ENCODE data around the gene CBS.

Gene CBS

DNA sequence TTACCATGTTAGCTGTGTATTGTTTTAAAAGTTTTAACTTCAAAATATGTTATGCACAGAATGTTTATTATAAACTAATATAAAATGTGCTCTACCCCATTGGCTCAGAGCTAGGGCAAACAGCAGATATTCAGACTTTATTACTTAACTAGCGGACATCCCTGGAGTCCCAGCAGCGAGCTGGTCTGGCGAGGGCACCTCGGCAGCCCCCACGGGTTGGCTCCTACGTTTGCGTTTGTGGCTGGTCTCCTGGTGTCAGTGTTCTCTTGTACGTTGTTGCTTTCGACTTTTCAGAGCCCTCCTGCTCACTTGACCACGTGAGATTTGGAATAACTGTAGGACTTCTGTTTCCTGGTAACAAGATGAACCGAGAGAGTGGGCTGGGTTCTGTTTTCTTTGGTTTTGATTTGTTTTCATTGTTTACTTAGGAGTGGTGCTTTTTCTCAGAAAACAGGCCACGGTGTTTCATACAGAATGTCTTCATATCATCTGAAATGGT lies 44.5 kb downstream of the CBS start:
- Histone ChIP-seq H3K79me1 (replicated peaks; ENCODE audit: low read length, poor library complexity, severe bottlenecking) (peaks cover 3% of the 10 kb centered on the region), H3K23ac (ENCODE audit: low read length in 2 of 2) (no peak overlapping the region), H3K36me3 (ENCODE audit: control insufficient read depth in 1 of 2, insufficient read depth in 2 of 2, low read depth in 1 of 2, low read length in 2 of 2) (peaks cover 33 to 66% of the 10 kb centered on the region in 2 experiments), H2AFZ (ENCODE audit: low read depth, low read length) (no peak overlapping the region), H2BK15ac (ENCODE audit: low read depth, poor library complexity, severe bottlenecking) (no peak overlapping the region), H3K4me2 (ENCODE audit: low read length, poor library complexity, severe bottlenecking) (no peak overlapping the region), H3K9ac (ENCODE audit: low read length) (no peak overlapping the region), H3K4me1 (ENCODE audit: control insufficient read depth, insufficient read depth, low read depth, low read length) (no peaks in the 10 kb centered on the region), H4K8ac (ENCODE audit: low read length) (no peak overlapping the region), H3K9me3 (ENCODE audit: control insufficient read depth, low read length) (no peaks in the 10 kb centered on the region), H3K27me3 (ENCODE audit: control insufficient read depth in 1 of 2, insufficient read depth in 1 of 2, low read length in 2 of 2) (no peaks in the 10 kb centered on the region), H3K18ac (ENCODE audit: low read depth in 1 of 2, low read length in 2 of 2) (no peak overlapping the region), H2BK120ac (ENCODE audit: low read depth, low read length) (no peak overlapping the region), H3K27ac (ENCODE audit: low read length, poor library complexity, severe bottlenecking) (no peak overlapping the region), H3K4me3 (ENCODE audit: insufficient read depth in 1 of 2, low read depth in 1 of 2, low read length in 2 of 2) (no peak overlapping the region), H3K4ac (ENCODE audit: low read depth in 1 of 2, low read length in 2 of 2) (no peak overlapping the region), H4K91ac (ENCODE audit: low read length) (no peak overlapping the region), H2BK12ac (ENCODE audit: low read length in 2 of 2) (no peak overlapping the region), H2AK5ac (ENCODE audit: low read length, severe bottlenecking) (no peak overlapping the region), H3K14ac (ENCODE audit: low read length in 2 of 2) (no peak overlapping the region), H2BK5ac (ENCODE audit: low read depth, low read length, poor library complexity, severe bottlenecking) (no peak overlapping the region)
- DNase-seq, result no peak
- WGBS, result 97% methylated on average over 12 of the region's 12 CpGs

DNA sequence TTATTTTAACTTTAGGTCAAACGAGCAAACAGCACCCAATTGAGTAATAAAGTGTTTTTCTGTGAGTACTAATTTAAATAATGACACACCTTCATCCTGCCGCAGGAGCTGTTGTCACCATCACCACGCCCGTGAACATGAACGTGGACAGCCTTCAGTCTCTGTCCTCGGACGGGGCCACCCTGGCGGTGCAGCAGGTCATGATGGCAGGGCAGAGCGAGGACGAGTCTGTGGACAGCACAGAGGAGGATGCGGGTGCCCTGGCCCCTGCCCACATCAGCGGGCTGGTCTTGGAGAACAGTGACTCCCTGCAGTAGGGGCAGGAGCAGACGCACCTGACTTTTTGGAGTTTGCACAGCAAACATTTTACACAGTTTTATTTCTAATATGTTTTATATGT lies 45.9 kb downstream of the CBS start:
- H4K8ac ChIP-seq (ENCODE audit: low read length), result no peak overlapping the region
- H3K27me3 ChIP-seq (ENCODE audit: control insufficient read depth in 1 of 2, insufficient read depth in 1 of 2, low read length in 2 of 2), result no peaks in the 10 kb centered on the region
- H2BK5ac ChIP-seq (ENCODE audit: low read depth, low read length, poor library complexity, severe bottlenecking), result no peak overlapping the region
- no peak overlapping the region for H3K4me3 ChIP-seq (ENCODE audit: insufficient read depth in 1 of 2, low read depth in 1 of 2, low read length in 2 of 2)
- peaks cover 33 to 74% of the 10 kb centered on the region in 2 experiments for H3K36me3 ChIP-seq (ENCODE audit: control insufficient read depth in 1 of 2, insufficient read depth in 2 of 2, low read depth in 1 of 2, low read length in 2 of 2)
- DNase-seq, result no peak
- H2BK120ac ChIP-seq (ENCODE audit: low read depth, low read length), result no peak overlapping the region
- H3K23ac ChIP-seq (ENCODE audit: low read length in 2 of 2), result no peak overlapping the region
- H3K4me2 ChIP-seq (ENCODE audit: low read length, poor library complexity, severe bottlenecking), result no peak overlapping the region
- no peak overlapping the region for H2BK12ac ChIP-seq (ENCODE audit: low read length in 2 of 2)
- H3K9ac ChIP-seq (ENCODE audit: low read length), result no peak overlapping the region
- no peak overlapping the region for H3K27ac ChIP-seq (ENCODE audit: low read length, poor library complexity, severe bottlenecking)
- H3K79me1 ChIP-seq (replicated peaks; ENCODE audit: low read length, poor library complexity, severe bottlenecking), result peaks cover 3% of the 10 kb centered on the region
- no peak overlapping the region for H2AFZ ChIP-seq (ENCODE audit: low read depth, low read length)
- no peak overlapping the region for H3K14ac ChIP-seq (ENCODE audit: low read length in 2 of 2)
- no peak overlapping the region for H2AK5ac ChIP-seq (ENCODE audit: low read length, severe bottlenecking)
- H4K91ac ChIP-seq (ENCODE audit: low read length), result no peak overlapping the region
- no peak overlapping the region for H2BK15ac ChIP-seq (ENCODE audit: low read depth, poor library complexity, severe bottlenecking)
- 94% methylated on average over 10 of the region's 13 CpGs for WGBS
- H3K4me1 ChIP-seq (ENCODE audit: control insufficient read depth, insufficient read depth, low read depth, low read length), result peaks cover 4% of the 10 kb centered on the region
- H3K18ac ChIP-seq (ENCODE audit: low read depth in 1 of 2, low read length in 2 of 2), result no peak overlapping the region
- H3K9me3 ChIP-seq (ENCODE audit: control insufficient read depth, low read length), result no peaks in the 10 kb centered on the region
- no peak overlapping the region for H3K4ac ChIP-seq (ENCODE audit: low read depth in 1 of 2, low read length in 2 of 2)

DNA sequence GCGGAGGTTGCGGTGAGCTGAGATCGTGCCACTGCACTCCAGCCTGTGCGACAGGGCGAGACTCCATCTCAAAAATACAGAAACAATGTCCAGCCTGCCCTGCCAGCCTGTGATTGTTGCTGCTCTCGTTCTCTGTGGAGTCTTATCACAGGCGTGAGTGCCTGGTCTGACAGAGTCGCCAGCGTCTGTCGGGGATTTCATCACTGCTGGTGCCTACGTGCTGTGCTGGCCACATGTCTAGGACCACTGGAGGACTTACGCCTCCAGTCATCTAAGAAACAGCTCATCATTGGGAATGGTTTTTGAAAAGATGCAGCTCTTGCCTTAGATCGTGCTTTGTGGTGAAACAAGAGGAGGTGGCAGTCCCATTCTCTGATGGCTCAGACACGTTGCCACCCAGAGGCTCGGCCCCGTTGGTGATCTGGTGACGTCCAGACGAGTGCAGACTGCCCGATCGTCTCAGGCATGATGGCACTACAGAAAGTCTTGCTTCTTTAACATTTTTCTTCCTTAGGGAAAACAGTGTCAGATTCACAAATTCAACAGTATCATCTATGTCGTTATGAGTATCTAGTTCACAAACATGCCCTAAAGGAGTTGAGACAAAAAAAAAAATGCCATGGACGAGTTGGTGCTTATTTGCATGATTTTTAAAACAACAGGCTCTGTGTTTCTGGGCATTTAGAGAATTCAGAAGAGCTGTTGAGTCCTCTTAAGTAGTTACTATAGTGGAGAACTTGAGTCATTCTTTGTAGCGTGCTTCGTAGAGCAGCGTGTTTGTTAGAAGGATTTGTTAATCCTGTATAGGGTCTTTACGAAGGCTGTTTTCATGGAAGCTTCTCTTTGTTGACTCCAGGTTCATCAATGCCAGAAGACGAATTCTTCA lies 47.5 kb downstream of the CBS start:
- Histone ChIP-seq H3K9me3 (ENCODE audit: control insufficient read depth, low read length) (no peaks in the 10 kb centered on the region), H2BK120ac (ENCODE audit: low read depth, low read length) (no peak overlapping the region), H3K4me2 (ENCODE audit: low read length, poor library complexity, severe bottlenecking) (no peak overlapping the region), H3K27me3 (ENCODE audit: control insufficient read depth in 1 of 2, insufficient read depth in 1 of 2, low read length in 2 of 2) (no peaks in the 10 kb centered on the region), H2BK12ac (ENCODE audit: low read length in 2 of 2) (no peak overlapping the region), H3K18ac (ENCODE audit: low read depth in 1 of 2, low read length in 2 of 2) (no peak overlapping the region), H3K14ac (ENCODE audit: low read length in 2 of 2) (no peak overlapping the region), H3K4me1 (ENCODE audit: control insufficient read depth, insufficient read depth, low read depth, low read length) (peaks cover 4% of the 10 kb centered on the region), H2BK5ac (ENCODE audit: low read depth, low read length, poor library complexity, severe bottlenecking) (no peak overlapping the region), H3K4me3 (ENCODE audit: insufficient read depth in 1 of 2, low read depth in 1 of 2, low read length in 2 of 2) (no peak overlapping the region), H3K9ac (ENCODE audit: low read length) (no peak overlapping the region), H3K4ac (ENCODE audit: low read depth in 1 of 2, low read length in 2 of 2) (no peak overlapping the region), H3K27ac (ENCODE audit: low read length, poor library complexity, severe bottlenecking) (no peak overlapping the region), H3K79me1 (replicated peaks; ENCODE audit: low read length, poor library complexity, severe bottlenecking) (peaks cover 5% of the 10 kb centered on the region), H2BK15ac (ENCODE audit: low read depth, poor library complexity, severe bottlenecking) (no peak overlapping the region), H3K23ac (ENCODE audit: low read length in 2 of 2) (no peak overlapping the region), H2AK5ac (ENCODE audit: low read length, severe bottlenecking) (no peak overlapping the region), H4K91ac (ENCODE audit: low read length) (no peak overlapping the region), H4K8ac (ENCODE audit: low read length) (no peak overlapping the region), H3K36me3 (ENCODE audit: control insufficient read depth in 1 of 2, insufficient read depth in 2 of 2, low read depth in 1 of 2, low read length in 2 of 2) (peaks cover 37 to 82% of the 10 kb centered on the region in 2 experiments), H2AFZ (ENCODE audit: low read depth, low read length) (no peak overlapping the region)
- 94% methylated on average over 27 of the region's 27 CpGs for WGBS
- DNase-seq, result no peak

DNA sequence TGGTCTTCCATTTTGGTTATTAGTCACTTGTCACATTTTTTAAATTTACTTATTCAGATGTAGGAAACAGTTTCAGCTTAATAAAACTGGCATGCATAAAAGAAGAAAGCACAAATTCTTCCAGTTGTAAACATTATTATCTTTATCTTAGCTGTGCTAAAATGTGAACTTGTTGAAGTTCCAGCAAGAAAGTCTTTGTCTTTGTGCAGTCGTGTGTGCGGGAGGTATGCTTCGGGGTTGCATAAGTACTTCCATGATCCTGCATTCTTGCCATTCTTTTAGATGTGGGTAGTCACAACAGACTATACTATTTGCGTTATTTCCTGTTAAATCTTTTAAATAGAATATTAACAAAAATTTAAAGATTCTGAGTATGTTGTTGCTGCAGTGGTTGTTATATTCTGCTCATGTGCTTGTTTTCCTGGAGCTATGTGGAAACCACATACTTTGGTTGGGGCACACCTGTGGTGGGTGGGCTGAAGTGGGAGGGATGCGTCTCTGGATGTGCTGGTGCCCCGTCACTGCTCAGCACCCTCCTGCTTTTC lies 49.9 kb downstream of the CBS start:
- 63% methylated on average over 3 of the region's 6 CpGs for WGBS

More for the DNA sequence above, 49.9 kb downstream of the CBS start:
- peak; percentile 36 for DNase-seq
- Histone ChIP-seq H2BK15ac (ENCODE audit: low read depth, poor library complexity, severe bottlenecking) (no peak overlapping the region), H3K9ac (ENCODE audit: low read length) (no peak overlapping the region), H3K14ac (ENCODE audit: low read length in 2 of 2) (no peak overlapping the region), H4K91ac (ENCODE audit: low read length) (no peak overlapping the region), H2BK120ac (ENCODE audit: low read depth, low read length) (no peak overlapping the region), H2BK12ac (ENCODE audit: low read length in 2 of 2) (no peak overlapping the region), H3K23ac (ENCODE audit: low read length in 2 of 2) (no peak overlapping the region), H3K79me1 (replicated peaks; ENCODE audit: low read length, poor library complexity, severe bottlenecking) (peaks cover 6% of the 10 kb centered on the region), H3K4ac (ENCODE audit: low read depth in 1 of 2, low read length in 2 of 2) (no peak overlapping the region), H3K18ac (ENCODE audit: low read depth in 1 of 2, low read length in 2 of 2) (no peak overlapping the region), H3K4me3 (ENCODE audit: insufficient read depth in 1 of 2, low read depth in 1 of 2, low read length in 2 of 2) (no peak overlapping the region), H3K36me3 (ENCODE audit: control insufficient read depth in 1 of 2, insufficient read depth in 2 of 2, low read depth in 1 of 2, low read length in 2 of 2) (peaks cover 39 to 84% of the 10 kb centered on the region in 2 experiments), H3K9me3 (ENCODE audit: control insufficient read depth, low read length) (no peaks in the 10 kb centered on the region), H3K27ac (ENCODE audit: low read length, poor library complexity, severe bottlenecking) (peak overlapping the region; percentile 95), H4K8ac (ENCODE audit: low read length) (no peak overlapping the region), H3K27me3 (ENCODE audit: control insufficient read depth in 1 of 2, insufficient read depth in 1 of 2, low read length in 2 of 2) (no peaks in the 10 kb centered on the region), H3K4me2 (ENCODE audit: low read length, poor library complexity, severe bottlenecking) (peak overlapping the region; percentile 7), H2AFZ (ENCODE audit: low read depth, low read length) (no peak overlapping the region), H2BK5ac (ENCODE audit: low read depth, low read length, poor library complexity, severe bottlenecking) (no peak overlapping the region), H3K4me1 (ENCODE audit: control insufficient read depth, insufficient read depth, low read depth, low read length) (peaks cover 12% of the 10 kb centered on the region), H2AK5ac (ENCODE audit: low read length, severe bottlenecking) (no peak overlapping the region)
